Measurements from ENCODE around the gene SCYL2. TPM values are rescaled to one million over a fixed set of nuclear protein-coding genes. Genes with fewer than 3 reads are reported as not detected.
A peak's percentile ranks its signal among the peaks of the same experiment; 100 is the strongest.
"Not testable (repeated sequence)": the region's sequence is repeated elsewhere in the genome, so short reads cannot be mapped to it uniquely, and the experiment has no call there.

SCYL2 gene
- total RNA-seq, 4 donors from 2014 or later: 51.0 to 72.8 (median 61.4) TPM

GRCh38 chr12:100279159-100279558 is 12.2 kb downstream of the SCYL2 start:
- no peak overlapping the region for H3K4me3 ChIP-seq
- no peak for ATAC-seq
- peaks cover 0 to 11% of the 10 kb centered on the region in 2 donors for H3K36me3 ChIP-seq
- TF ChIP-seq POLR2AphosphoS5 (IDR thresholded peaks at IDR 0.05) (no peak), POLR2A (IDR thresholded peaks at IDR 0.05) (no peak), CTCF (IDR thresholded peaks at IDR 0.05) (no peak), EP300 (IDR thresholded peaks at IDR 0.05) (no peak)
- no peak overlapping the region for H3K27ac ChIP-seq
- WGBS, 2 donors (ENCODE audit: low coverage in 1 of 2): 83 to 89% methylated on average over 1 to 4 of the region's 7 CpGs
- H3K4me1 ChIP-seq: peaks cover 0 to 19% (median 0%) of the 10 kb centered on the region in 3 donors
- H3K9me3 ChIP-seq: no peaks in the 10 kb centered on the region
- H3K27me3 ChIP-seq: no peaks in the 10 kb centered on the region

GRCh38 chr12:100279607-100280244 is 12.7 kb downstream of the SCYL2 start:
- ATAC-seq: no peak
- Histone ChIP-seq H3K4me3 (no peak overlapping the region), H3K27ac (no peak overlapping the region), H3K36me3 (peaks cover 0 to 17% of the 10 kb centered on the region in 2 donors), H3K27me3 (no peaks in the 10 kb centered on the region), H3K4me1 (peaks cover 0 to 19% (median 0%) of the 10 kb centered on the region in 3 donors), H3K9me3 (no peaks in the 10 kb centered on the region)
- TF ChIP-seq EP300 (IDR thresholded peaks at IDR 0.05) (no peak), CTCF (IDR thresholded peaks at IDR 0.05) (no peak), POLR2AphosphoS5 (IDR thresholded peaks at IDR 0.05) (no peak), POLR2A (IDR thresholded peaks at IDR 0.05) (no peak)
- WGBS, 2 donors (ENCODE audit: low coverage in 1 of 2): 100% methylated on average over 1 of the region's 1 CpG

GRCh38 chr12:100284556-100284955 is 17.6 kb downstream of the SCYL2 start:
- not testable (repeated sequence) for H3K9me3 ChIP-seq, H3K4me3 ChIP-seq, H3K27ac ChIP-seq, H3K27me3 ChIP-seq, ATAC-seq
- Histone ChIP-seq H3K36me3 (peaks cover 0 to 18% of the 10 kb centered on the region in 2 donors), H3K4me1 (peaks cover 0 to 22% (median 0%) of the 10 kb centered on the region in 3 donors)
- WGBS, 2 donors (ENCODE audit: low coverage in 1 of 2): 94 to 100% methylated on average over 1 to 12 of the region's 12 CpGs

- H3K9me3 ChIP-seq: no peaks in the 10 kb centered on the region
- peaks cover 0 to 10% (median 0%) of the 10 kb centered on the region in 3 donors for H3K4me1 ChIP-seq
- TF ChIP-seq POLR2AphosphoS5 (IDR thresholded peaks at IDR 0.05): no peak
- no peak for TF ChIP-seq CTCF (IDR thresholded peaks at IDR 0.05)
- no peak for TF ChIP-seq POLR2A (IDR thresholded peaks at IDR 0.05)
- no peak for TF ChIP-seq EP300 (IDR thresholded peaks at IDR 0.05)
- H3K36me3 ChIP-seq: peaks cover 0 to 27% of the 10 kb centered on the region in 2 donors
- no peaks in the 10 kb centered on the region for H3K27me3 ChIP-seq
- H3K4me3 ChIP-seq: no peak overlapping the region
- H3K27ac ChIP-seq: peak overlapping the region in 2 of 4 donors; percentile 6 to 7
- 32 to 52% methylated on average over 5 of the region's 5 CpGs for WGBS, 2 donors (ENCODE audit: low coverage in 1 of 2)
- ATAC-seq: no peak
These were observed 22.1 kb downstream of the SCYL2 start for GRCh38 chr12:100289038-100289437.

- ATAC-seq: no peak
- WGBS, 2 donors (ENCODE audit: low coverage in 1 of 2): 72 to 83% methylated on average over 3 of the region's 3 CpGs
- H3K36me3 ChIP-seq: peaks cover 0 to 18% of the 10 kb centered on the region in 2 donors
- no peak overlapping the region for H3K4me3 ChIP-seq
- TF ChIP-seq EP300 (IDR thresholded peaks at IDR 0.05) (no peak), POLR2A (IDR thresholded peaks at IDR 0.05) (no peak), CTCF (IDR thresholded peaks at IDR 0.05) (no peak), POLR2AphosphoS5 (IDR thresholded peaks at IDR 0.05) (no peak)
- no peaks in the 10 kb centered on the region for H3K27me3 ChIP-seq
- no peak overlapping the region for H3K27ac ChIP-seq
- peaks cover 0 to 10% (median 0%) of the 10 kb centered on the region in 3 donors for H3K4me1 ChIP-seq
- no peaks in the 10 kb centered on the region for H3K9me3 ChIP-seq
These were observed 23.0 kb downstream of the SCYL2 start for GRCh38 chr12:100290016-100290415.

Data from gastroesophageal sphincter (tissue), 4 donors.